HG02870 (cell line): Measurements from ENCODE around the gene PCGF2.

Source experiments
- ATAC-seq: cut with Tn5 transposase; IDR thresholded peaks from one replicate; pipeline ENCODE4 v1.9.1; 2021; ENCODE audit warnings: mild to moderate bottlenecking, moderate library complexity; ENCODE audit not compliant: unreplicated experiment

Gene PCGF2

DNA sequence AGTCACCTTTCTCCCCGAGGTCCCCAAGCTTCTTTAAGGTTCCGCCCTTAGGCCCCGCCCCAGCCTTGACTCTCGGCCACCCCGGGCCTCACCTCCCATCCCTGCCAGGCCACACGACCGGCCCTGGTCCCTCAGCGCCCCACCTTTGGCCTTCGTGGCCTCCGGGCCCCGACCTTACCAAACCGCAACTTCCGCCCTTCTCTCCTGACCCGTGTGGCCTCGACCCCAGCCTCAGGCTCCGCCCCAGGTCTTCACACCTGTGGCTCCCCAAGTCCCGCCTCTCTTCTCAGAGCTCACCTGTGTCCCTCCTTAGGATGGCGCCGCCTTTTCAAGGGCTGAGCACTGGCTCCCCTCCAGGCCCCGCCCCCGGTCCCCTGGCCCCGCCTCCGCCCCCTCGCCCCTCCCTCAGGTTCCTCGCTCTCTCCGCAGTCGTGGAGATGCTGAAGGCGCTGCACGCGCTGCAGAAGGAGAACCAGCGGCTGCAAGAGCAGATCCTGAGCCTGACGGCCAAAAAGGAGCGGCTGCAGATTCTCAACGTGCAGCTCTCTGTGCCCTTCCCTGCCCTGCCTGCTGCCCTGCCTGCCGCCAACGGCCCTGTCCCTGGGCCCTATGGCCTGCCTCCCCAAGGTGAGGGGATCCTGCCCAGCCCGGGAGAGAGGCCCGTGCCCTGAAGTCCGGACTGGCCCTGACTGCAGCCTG is 28.0 kb downstream of the PCGF2 start:
- ATAC-seq = no peak

DNA sequence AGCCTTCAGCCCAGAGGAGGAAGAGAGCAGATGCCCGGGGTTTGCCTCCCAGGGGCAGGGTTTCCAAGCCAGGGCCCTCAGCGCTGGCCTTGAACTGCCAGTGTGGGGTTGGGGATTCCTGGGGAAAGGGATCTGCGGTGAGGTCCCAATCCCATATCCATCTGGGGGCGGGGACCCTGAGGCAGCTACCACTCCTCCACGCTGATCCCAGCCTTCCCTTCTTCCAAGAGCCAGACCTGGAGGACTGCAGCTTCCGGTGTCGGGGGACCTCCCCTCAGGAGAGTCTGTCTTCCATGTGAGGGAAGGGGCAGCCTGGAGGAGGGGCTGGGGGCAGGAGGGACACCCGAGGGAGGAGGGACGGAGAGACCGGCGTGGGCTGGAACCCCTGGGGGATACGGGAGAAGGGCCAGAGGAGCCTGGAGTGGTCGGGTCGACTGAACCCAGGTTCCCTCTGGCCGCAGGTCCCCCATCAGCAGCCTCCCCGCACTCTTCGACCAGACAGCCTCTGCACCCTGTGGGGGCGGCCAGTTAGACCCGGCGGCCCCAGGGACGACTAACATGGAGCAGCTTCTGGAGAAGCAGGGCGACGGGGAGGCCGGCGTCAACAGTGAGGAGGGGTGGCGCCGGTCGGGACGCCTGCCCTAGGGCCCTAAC is 28.7 kb downstream of the PCGF2 start:
- no peak for ATAC-seq

DNA sequence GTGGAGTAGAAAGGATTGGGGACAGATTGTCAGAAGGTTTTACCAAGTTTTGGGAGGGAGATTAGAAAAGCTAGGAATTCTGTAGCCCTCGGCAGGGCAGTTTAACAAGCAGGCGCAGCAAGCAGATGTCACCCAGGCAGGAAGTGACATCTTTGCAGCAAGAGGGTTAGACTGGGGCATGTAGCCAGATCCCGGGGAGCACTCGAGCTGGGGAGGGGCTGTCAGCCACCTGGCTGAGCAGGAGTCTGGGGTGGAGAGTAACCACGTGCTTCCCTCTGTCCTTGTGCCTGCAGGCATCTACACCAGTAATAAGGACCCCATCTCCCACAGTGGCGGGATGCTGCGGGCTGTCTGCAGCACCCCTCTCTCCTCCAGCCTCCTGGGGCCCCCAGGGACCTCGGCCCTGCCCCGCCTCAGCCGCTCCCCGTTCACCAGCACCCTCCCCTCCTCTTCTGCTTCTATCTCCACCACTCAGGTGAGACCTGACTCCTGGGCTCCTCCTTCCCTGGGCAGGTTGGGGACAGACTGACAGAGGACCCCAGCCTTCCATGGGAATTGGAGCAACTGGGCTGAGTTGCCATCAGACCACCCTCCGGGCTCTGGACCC is 30.9 kb downstream of the PCGF2 start:
- ATAC-seq = no peak

DNA sequence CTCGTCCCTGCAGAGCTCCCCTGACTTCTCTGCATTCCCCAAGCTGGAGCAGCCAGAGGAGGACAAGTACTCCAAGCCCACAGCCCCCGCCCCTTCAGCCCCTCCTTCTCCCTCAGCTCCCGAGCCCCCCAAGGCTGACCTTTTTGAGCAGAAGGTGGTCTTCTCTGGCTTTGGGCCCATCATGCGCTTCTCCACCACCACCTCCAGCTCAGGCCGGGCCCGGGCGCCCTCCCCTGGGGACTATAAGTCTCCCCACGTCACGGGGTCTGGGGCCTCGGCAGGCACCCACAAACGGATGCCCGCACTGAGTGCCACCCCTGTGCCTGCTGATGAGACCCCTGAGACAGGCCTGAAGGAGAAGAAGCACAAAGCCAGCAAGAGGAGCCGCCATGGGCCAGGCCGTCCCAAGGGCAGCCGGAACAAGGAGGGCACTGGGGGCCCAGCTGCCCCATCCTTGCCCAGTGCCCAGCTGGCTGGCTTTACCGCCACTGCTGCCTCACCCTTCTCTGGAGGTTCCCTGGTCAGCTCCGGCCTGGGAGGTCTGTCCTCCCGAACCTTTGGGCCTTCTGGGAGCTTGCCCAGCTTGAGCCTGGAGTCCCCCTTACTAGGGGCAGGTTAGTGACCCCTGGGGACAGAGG is 31.6 kb downstream of the PCGF2 start:
- ATAC-seq = no peak

DNA sequence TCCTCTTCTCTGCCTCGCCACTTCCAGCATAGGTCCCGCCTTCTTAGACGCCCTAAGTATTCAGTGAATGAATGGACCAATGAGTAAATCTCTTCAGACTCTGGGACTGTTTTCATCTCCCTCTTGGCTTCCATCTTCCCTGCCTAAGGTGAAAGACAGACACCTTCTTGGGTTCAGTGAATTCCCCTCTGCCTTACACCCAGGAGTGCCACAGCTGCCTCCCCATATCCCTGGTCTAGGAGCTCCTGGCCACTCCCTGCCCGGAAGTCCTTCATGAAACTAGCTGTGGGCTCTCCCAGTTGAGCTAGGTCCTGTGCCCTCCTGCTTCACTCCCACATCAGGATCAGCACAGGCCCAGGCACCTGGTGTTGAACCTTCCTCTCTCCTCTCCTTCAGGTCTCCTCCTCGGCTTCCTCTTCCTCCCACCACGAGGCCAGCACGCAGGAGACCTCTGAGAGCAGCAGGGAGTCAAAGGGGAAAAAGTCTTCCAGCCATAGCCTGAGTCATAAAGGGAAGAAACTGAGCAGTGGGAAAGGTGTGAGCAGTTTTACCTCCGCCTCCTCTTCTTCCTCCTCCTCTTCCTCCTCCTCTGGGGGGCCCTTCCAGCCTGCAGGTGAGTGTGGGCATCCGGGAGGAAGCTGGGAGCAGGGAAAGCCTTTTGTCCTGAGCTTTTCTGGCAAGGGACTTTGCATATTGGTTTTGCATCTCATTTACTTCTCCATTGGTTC is 32.8 kb downstream of the PCGF2 start:
- no peak for ATAC-seq

DNA sequence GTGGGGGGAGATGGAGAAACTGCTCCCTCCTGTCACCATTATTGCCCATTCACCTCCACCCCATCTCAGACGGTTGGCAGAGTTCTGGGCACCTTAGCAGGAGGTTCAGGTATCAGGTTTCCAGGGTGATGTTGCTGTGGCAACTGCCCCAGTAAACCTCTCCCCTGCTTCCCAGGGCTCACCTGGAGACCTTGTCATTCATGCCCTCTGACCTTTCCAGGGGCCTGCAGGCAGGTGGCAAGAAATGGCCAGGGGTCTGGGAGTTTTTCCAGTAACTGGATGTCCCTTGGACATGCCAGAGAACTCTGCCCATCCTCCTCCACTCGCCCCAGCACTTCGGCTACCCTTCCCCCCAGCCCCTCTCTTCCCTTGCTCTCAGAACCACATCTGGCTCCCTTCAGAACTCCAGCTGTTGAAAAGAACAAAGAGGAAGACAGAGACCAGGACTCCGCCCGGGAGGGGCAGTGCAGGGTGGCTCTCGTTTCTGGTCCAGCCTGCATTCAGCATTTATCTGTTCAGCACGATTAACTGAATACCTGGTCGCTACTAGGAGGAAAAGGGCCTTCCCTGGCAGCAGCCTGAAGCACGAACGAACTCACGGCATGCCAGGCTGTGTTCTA is 34.6 kb downstream of the PCGF2 start:
- no peak for ATAC-seq

DNA sequence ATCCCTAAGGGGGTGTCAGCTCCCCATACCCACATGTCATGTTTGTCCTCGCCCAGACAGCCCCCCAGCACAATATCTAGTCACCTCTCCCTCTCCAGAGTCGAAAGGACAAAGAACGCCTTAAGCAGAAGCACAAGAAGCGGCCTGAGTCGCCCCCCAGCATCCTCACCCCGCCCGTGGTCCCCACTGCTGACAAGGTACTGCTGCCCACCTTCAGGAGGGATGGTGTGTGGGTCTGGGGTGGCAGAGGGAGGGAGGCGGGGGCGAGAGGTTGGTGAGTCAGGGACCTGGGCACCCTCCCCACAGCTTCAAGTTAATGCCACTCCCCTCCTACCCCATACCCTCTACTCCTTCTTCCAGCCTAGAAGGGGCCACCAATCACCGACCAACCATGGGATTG is 35.5 kb downstream of the PCGF2 start:
- no peak for ATAC-seq

DNA sequence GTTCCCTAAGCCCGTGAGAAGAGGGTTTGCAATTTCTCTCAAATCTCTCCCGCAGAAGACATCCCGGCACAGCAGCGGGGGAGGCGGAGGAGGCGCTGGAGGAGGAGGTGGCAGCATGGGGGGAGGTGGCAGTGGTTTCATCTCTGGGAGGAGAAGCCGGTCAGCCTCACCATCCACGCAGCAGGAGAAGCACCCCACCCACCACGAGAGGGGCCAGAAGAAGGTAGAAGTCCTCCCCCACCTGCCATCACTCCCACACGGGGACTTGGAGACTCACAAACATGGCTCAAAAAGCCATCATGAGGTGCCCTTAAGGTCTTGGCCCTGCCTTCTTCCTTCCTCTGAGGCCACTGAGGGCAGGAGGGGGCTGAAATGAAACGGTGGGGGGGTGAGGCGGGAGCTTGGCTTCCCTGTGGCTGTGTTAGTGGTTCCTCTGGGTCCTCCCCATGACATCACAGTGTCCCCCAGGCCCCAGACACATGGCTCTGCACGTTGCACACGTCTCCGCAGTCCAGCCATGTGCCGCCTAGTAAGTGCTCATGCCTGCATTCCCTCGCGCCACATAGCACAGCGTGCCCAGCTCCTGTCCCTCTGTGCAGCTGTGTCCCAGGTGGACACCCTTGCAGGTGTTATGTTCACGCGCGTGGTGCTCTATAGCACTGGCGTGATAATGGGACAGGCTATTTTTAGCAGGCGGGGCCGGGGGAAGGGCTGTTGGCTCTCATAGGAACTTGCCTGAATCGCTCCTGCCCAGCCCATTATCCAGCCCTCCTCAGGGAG is 36.2 kb downstream of the PCGF2 start:
- ATAC-seq = no peak

DNA sequence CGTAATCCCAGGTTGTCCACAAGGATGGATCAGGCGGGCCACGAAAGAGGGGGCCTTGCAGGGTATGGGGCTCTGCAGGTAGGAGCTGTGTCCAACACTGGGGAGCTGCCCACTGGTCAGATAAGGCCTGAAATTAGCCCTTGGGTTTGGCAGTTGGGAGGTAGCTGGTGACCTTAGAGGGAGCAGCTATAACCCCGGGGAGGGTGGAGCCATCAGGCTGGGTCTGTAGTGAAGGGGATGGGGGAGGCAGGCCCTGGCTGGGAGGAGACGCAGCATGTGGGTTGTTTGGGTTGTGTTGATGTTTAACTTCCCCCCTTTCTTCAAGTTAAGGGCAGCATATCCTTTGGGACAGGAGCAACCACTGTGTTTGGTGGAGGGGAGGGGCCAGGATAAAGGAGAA is 37.2 kb downstream of the PCGF2 start:
- ATAC-seq = no peak

DNA sequence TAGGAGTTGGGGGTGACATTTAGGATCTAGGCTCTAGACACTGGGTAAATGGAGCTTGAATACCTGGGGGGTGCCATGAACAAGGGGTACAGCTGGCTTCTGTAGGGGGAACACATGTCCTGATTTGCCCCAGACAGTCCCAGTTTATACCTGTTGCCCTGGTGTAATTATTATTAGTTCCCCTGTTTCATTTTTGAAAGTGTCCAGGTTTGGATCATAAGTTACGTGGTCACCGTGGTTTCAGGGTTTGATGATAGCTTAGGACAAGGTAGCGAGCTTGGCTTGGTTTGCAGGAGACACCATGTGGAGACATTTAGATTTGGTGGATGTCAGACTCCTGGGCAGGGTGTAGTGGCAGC is 37.6 kb downstream of the PCGF2 start:
- no peak for ATAC-seq

DNA sequence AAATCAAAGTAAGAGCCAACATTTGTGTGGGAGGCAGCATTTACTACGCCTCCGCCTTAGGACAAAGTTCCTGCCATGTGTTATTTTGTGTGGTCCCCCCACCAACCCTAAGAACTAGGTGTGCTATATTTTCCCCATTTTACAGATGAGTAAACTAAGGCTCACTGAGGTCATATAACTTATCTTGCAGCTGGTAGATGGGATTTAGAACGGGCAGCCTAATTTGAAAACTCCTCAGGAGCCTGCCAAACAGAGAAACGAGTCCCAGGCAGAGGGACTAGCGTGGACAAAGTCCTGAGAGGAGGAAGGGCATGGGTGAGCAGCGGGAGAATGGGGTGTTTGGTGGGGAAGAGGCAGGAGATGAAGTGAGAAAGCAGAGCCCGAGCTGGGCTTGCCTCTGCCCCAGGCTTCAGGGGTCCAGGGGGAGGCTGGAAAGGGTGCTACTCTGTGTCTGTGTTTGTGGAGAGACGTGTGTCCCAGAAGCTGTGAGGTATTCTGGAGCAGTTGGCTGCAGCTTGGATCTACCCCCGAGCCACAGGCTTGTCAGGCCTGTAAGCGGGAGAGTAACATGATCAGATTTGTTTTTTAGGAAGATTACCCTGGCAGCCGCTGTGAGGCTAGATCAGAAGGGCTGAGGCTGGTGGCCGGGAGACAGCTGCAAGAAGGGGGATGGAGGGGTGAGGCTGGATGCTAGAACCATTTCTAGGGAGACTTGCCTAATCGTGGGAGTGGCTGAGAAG is 38.1 kb downstream of the PCGF2 start:
- no peak for ATAC-seq

DNA sequence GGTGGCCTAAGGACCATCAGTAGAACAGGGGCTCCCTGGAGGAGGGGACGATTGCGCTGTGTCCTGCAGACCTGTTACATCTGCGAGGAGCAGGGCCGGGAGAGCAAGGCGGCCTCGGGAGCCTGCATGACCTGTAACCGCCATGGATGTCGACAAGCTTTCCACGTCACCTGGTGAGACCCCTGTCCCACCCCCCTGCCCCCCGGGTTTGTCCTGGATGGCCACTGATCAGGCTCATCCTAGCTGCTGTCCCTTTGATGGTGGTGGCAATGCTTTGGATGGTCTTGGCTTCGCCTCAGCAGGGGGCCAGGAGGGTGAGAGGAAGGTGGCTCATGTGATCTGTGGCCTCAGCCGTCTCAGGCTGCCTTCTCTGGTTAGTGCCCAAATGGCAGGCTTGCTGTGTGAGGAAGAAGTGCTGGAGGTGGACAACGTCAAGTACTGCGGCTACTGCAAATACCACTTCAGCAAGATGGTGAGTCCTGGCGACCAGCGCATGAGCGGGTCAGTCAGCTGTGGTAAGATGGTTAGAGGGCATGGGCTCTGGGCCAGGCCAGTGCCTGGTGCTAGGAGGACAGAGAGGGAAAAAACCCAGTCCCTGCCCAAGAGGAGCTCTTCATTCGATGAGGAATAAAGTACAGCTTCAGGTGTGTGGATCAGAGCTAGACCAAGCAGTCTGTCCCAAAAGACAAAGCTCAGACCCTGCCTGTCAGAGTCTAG is 38.9 kb downstream of the PCGF2 start:
- no peak for ATAC-seq

DNA sequence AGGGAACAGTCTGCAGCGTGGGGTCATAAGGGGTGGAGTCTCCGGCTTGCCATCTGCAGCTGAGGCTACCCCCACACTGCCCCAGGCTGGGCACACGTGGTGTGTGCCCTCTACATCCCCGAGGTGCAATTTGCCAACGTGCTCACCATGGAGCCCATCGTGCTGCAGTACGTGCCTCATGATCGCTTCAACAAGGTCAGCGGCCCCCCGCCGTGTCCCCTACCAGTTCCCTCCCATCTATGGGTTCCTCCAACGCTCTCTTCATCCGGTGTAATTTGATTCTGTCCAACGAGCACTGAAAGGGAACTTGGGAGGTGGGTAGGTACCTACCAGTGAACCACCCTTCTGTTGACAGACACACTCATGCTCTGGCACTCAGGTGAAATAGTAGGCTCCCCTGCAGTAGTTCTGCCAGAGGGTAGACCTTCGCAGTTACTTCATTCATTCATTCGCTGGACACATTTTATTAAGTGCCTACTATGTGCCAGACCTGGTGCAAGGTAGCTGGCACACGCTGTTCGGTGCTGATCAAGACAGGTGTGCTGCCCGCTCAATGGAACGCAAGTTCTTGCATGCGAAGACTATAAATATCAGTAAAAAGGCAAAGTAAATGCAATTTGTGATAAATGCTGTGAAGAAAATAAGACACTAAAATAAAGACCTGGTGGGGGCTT is 40.3 kb downstream of the PCGF2 start:
- ATAC-seq = no peak

DNA sequence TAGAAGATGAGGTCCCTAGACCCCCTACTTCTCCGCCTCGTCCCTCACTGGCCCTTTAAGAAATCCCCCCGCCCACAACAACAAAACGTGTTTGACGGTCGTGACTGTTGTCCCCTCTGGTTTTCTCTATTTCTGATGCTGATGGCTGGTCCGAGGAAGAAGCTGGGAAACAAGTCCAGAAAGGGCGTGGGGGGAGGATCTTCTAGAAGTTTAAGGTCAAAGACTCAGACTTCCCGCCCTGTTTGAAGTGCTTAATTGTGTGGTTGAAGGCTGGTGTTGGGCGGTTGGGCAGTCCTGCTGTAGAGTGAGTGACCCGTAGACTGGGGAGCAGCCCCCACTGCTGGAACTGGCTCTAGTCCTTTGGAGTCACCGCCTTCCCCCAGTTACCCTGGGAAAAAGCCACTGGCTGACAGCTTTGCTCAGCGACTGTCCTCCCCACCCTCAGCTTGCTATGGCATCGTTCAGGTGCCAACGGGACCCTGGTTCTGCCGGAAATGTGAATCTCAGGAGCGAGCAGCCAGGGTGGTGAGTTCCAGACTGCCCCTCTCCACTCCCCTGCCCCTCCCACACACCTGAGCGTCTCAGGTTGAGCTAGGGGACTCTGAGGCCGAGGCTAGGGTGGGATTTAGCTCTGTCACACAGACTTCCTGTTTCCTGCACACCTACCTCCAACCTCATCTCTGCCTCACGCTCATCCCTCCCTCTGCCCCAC is 41.5 kb downstream of the PCGF2 start:
- no peak for ATAC-seq

DNA sequence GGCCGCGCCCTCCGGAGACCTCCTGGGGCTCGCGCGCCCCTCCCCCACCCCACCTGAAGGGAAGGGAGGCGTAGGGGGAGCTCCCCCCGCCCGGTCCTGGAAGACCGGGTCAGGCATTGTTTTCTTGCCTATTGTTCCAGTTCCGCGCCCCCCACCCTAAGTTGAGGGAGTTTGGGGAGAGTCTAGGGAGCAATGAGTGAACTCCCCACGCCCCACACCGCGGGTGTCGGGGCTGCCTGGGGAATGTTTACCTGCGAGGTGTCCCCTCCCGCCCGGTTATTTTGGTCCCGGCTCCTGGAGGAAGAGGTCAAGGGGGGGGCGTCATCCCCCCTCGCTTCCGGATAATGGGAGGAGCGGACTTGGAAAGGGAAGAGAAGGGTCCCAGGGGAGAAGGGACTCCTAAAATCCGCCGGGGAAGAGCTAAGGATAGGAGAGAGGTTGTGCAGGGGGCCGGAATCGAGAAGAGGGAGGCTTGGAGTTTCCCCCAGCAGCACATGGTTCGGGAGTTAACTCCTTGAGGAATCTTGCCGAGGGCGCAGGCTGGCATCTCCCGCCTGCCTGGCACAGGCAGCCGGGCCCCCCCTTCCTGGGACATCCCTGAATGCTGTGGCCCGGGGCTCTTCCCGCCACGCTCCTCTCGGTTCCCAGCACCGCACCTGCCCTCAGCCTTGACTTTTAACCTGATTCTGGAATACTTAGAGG is 42.2 kb downstream of the PCGF2 start:
- no peak for ATAC-seq

DNA sequence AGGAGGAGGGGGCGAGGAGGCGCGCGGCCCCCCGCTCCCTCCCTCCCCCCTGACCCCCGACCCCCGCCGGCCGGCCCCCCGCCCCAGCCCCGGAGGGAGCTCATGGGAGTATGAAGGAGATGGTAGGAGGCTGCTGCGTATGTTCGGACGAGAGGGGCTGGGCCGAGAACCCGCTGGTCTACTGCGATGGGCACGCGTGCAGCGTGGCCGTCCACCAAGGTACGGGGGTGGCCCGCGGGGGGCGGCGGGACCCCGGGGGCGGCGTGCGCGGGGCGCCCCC is 42.7 kb downstream of the PCGF2 start:
- ATAC-seq = no peak
